Epithelial cell of proximal tubule (primary cell): ENCODE data around the gene AKAP11. TPM values are rescaled to one million over a fixed set of nuclear protein-coding genes. Genes with fewer than 3 reads are reported as not detected.
A peak's percentile ranks its signal among the peaks of the same experiment; 100 is the strongest.

Experiments used
- DNase-seq: peaks from one replicate; pipeline ENCODE4 v3.0.0-alpha.2; 2011; ENCODE audit warnings: low read depth
- H3K4me3 ChIP-seq: 2 replicates; pipeline ENCODE4 v1.5.1; 2011; ENCODE audit warnings: low read depth, mild to moderate bottlenecking, low read length
- CTCF ChIP-seq: conservative IDR thresholded peaks from 2 replicates; pipeline ENCODE4 v1.5.1; 2012; ENCODE audit warnings: low read depth, mild to moderate bottlenecking, low read length
- total RNA-seq: library from RNA; depleted of rRNA; stranded (reverse); fragments of >200 nt; gene quantifications from 2 replicates; pipeline ENCODE4 v1.2.3, GENCODE V29; 2015

AKAP11 gene
- total RNA-seq, 1 donor from 2014 or later, result 9.3 TPM

DNA sequence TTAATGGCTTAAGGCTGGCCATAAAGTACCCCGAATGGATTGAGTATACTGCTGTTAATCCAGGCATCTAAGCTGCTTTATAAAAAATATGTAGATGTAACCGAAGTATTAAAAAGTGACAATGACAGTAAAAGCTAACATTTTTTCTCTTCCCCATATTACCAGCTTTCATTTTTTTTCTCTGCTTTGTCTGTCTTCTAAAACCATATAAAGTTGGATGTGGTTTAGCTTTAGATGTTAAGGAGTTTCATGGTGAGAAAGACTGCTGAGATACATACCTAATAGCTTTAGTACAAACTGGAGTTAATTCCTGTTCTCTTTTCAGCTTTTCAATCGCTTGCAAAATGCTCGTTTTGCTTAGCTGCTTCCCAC lies 838 bp downstream of the AKAP11 start:
- H3K4me3 ChIP-seq, result peak overlapping the region; percentile 72
- no peak for DNase-seq
- no peak for TF ChIP-seq CTCF

DNA sequence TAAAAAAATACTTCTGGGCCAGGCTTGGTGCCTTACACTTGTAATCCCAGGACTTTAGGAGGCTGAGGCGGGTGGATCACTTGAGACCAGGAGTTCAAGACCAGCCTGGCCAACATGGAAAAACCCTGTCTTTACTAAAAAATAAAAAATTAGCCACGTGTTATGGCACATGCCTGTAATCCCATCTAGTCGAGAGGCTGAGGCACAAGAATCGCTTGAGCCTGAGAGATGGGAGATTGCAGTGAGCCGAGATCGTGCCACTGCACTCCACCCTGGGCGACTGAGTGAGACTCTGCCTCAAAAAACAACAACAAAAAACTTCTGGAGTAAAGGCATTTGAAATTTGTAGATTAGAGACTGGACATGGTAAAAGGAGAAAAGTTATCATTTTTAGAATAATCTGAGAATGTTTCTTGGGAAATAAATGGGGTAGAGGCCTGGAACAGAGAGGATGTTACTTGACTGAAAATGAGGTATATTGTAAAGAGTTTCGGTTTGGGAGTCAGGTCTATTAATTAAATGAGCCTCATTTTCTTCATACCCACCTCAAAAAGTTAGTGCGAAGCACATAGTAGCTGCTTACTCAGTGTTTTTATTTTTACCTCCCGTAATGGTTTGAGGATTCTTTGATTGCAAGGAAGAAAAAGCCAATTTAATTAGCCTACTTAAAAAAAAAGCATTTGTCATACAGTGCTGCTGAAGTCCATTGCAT lies 2.6 kb downstream of the AKAP11 start:
- no peak for TF ChIP-seq CTCF
- no peak for DNase-seq
- H3K4me3 ChIP-seq, result no peak overlapping the region

GRCh38 chr13:42275098-42275471 lies 3.1 kb downstream of the AKAP11 start:
- DNase-seq, result no peak
- H3K4me3 ChIP-seq, result no peak overlapping the region
- no peak for TF ChIP-seq CTCF

DNA sequence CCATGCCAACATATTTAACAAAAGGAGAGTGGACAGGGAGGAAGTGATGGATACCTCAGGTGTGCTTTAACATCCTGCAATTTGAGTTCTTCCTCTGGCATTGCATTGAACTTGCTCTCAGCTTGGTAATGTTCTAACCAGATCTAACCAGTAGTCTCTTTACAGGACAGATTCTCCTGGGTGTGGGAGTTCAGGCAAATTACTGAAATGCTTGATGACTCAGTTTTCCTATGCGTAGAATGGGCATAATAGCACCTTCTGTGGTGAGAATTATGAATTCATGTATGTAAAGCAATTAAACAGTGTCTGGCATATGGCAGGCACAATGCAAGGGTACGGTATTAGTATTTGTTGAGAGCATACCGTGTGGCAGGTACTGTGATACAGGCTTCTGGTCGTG lies 3.6 kb downstream of the AKAP11 start:
- no peak for TF ChIP-seq CTCF
- no peak overlapping the region for H3K4me3 ChIP-seq
- DNase-seq, result no peak

GRCh38 chr13:42276683-42277082 lies 4.7 kb downstream of the AKAP11 start:
- TF ChIP-seq CTCF, result no peak
- H3K4me3 ChIP-seq, result no peak overlapping the region
- DNase-seq, result no peak

DNA sequence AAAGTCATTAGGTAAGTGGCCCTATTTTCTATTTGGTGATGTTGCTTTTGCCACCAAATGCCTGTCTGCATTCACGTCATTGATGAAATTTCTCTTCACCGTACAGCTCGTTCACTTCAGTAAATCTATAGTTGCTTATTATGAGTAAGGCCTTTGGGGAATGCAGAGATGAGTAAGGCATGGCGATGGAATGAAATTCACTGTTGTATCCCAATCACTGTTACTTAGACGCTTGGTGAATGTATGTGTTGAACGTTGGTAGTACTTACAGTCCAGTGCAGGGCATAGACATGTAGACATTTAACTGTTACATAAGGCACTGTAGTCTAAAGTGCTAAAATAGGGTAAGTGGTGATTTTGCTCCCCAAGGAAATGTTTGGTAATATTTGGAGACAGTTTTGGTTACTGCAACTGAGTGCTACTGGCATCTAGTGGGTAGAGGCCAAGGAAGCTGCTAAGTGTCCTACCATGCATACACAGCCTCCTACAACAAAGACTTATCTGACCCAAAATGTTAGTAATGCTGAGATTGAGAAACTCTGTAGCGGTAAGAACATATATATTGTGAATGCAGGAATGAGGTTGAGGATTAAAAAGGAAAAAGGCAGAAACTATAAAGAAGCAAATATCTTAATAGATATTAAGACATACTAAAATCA lies 5.8 kb downstream of the AKAP11 start:
- no peak for TF ChIP-seq CTCF
- no peak for DNase-seq
- no peak overlapping the region for H3K4me3 ChIP-seq

DNA sequence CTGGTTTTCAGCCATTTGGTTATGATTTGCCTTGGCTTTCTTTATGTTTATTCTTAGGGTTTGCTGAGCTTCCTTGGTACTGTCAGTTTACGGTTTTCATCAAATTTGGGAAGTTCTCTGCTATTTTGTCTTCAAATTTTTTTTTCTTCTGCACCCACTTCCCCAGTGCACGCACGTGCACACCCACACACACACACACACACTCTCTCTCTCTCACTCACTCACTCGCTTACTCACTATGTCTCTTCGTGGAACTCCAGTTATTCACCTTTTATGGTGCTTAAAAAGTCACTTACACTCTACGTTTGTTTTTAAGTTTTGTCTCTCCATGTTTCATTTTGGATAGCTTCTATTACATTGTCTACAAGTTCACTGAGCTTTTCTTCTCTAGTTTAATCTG lies 7.1 kb downstream of the AKAP11 start:
- DNase-seq, result no peak
- TF ChIP-seq CTCF, result no peak
- H3K4me3 ChIP-seq, result no peak overlapping the region
